Measurements from ENCODE around the gene ZSCAN10.

DNA sequence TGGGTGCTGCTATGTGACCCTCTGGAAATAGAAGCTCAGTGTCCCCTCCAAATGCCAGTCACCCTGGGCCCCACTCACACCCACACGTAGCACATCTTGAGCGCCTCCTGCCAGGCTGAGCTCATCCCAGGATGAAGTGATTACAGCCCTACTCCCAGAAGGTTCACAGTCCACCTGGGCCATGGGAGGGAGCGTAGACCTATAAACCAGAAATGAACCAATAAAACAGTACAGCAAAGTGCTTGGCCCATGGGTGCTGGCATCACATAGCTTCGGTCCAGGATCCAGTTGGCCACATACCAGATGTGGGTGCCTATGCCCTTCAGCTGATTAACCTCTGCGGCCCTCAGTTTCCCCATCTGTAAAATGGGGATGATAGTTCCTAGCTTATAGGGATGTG is 60.2 kb downstream of the ZSCAN10 start:
- no peak for TF ChIP-seq EZH2 (IDR thresholded peaks at IDR 0.05; ENCODE audit: borderline replicate concordance, low read length)
- TF ChIP-seq, protein P1, sequence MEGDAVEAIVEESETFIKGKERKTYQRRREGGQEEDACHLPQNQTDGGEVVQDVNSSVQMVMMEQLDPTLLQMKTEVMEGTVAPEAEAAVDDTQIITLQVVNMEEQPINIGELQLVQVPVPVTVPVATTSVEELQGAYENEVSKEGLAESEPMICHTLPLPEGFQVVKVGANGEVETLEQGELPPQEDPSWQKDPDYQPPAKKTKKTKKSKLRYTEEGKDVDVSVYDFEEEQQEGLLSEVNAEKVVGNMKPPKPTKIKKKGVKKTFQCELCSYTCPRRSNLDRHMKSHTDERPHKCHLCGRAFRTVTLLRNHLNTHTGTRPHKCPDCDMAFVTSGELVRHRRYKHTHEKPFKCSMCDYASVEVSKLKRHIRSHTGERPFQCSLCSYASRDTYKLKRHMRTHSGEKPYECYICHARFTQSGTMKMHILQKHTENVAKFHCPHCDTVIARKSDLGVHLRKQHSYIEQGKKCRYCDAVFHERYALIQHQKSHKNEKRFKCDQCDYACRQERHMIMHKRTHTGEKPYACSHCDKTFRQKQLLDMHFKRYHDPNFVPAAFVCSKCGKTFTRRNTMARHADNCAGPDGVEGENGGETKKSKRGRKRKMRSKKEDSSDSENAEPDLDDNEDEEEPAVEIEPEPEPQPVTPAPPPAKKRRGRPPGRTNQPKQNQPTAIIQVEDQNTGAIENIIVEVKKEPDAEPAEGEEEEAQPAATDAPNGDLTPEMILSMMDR (conservative IDR thresholded peaks at IDR 0.05 in 1 of 2, IDR thresholded peaks at IDR 0.05 in 1 of 2; ENCODE audit: extremely low read depth in 1 of 2, insufficient read depth in 1 of 2, low read depth in 1 of 2, low read length in 2 of 2), result no peak

Measured in mammary epithelial cell (primary cell).